ENCODE results near the gene ADGRL1.

The ADGRL1 gene

GRCh38 chr19:14160017-14160703, 45.8 kb downstream of the ADGRL1 start:
- no peaks in the 10 kb centered on the region for H3K9me2 ChIP-seq (replicated peaks; ENCODE audit: control insufficient read depth, low read length)
- no peaks in the 10 kb centered on the region for H3K4me1 ChIP-seq (ENCODE audit: control insufficient read depth, low read length)
- no peaks in the 10 kb centered on the region for H3K36me3 ChIP-seq (ENCODE audit: control insufficient read depth, low read length)
- H3K27me3 ChIP-seq (ENCODE audit: control insufficient read depth, low read length): peaks cover 3% of the 10 kb centered on the region; the same call in 1 of the 2 replicates
- H3K27ac ChIP-seq (ENCODE audit: low read depth, low read length): no peak overlapping the region
- H3K4me2 ChIP-seq (ENCODE audit: low read length): no peak overlapping the region
- no peaks in the 10 kb centered on the region for H3K9me3 ChIP-seq (ENCODE audit: control insufficient read depth, insufficient read depth, low read length)
- H4K20me1 ChIP-seq (ENCODE audit: control insufficient read depth, insufficient read depth, low read depth, low read length): no peaks in the 10 kb centered on the region
- H3F3A ChIP-seq (ENCODE audit: control insufficient read depth, insufficient read depth): no peaks in the 10 kb centered on the region
- no peaks in the 10 kb centered on the region for H3K79me2 ChIP-seq (ENCODE audit: control insufficient read depth, low read length)
- TF ChIP-seq EZH2phosphoT487 (IDR thresholded peaks at IDR 0.05; ENCODE audit: borderline replicate concordance, low read length) (no peak), CTCF (IDR thresholded peaks at IDR 0.05; ENCODE audit: low read depth, low read length, poor library complexity, severe bottlenecking) (no peak)
- no peak overlapping the region for H3K4me3 ChIP-seq (ENCODE audit: low read length)

DNA sequence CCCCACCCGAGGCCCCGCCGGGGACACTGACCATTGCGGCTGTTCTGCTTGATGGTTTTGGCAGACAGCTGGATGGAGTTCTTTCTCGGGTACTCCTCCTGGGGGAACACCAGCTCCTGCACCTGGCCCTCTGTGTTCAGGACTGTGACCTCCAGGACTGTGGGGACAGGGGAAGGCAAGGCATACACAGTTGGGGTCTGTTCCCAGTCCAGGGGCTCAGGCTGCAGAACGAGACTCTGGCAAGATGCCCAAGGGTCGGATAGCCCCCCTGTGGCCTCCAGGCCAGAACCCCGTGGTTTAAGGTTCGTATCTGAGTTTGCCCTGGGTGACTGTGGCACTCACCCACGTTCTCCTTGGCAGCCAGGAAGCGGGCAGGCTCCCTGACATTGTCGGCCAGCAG, 46.9 kb downstream of the ADGRL1 start:
- H3K9me3 ChIP-seq (ENCODE audit: control insufficient read depth, insufficient read depth, low read length): no peaks in the 10 kb centered on the region
- H3K4me1 ChIP-seq (ENCODE audit: control insufficient read depth, low read length): no peaks in the 10 kb centered on the region
- no peaks in the 10 kb centered on the region for H3K27me3 ChIP-seq (ENCODE audit: control insufficient read depth, low read length)
- H3K4me2 ChIP-seq (ENCODE audit: low read length): no peak overlapping the region
- H3F3A ChIP-seq (ENCODE audit: control insufficient read depth, insufficient read depth): no peaks in the 10 kb centered on the region
- no peaks in the 10 kb centered on the region for H3K79me2 ChIP-seq (ENCODE audit: control insufficient read depth, low read length)
- TF ChIP-seq CTCF (IDR thresholded peaks at IDR 0.05; ENCODE audit: low read depth, low read length, poor library complexity, severe bottlenecking) (no peak), EZH2phosphoT487 (IDR thresholded peaks at IDR 0.05; ENCODE audit: borderline replicate concordance, low read length) (no peak)
- H3K9me2 ChIP-seq (replicated peaks; ENCODE audit: control insufficient read depth, low read length): no peaks in the 10 kb centered on the region
- no peaks in the 10 kb centered on the region for H4K20me1 ChIP-seq (ENCODE audit: control insufficient read depth, insufficient read depth, low read depth, low read length)
- H3K4me3 ChIP-seq (ENCODE audit: low read length): no peak overlapping the region
- no peak overlapping the region for H3K27ac ChIP-seq (ENCODE audit: low read depth, low read length)
- no peaks in the 10 kb centered on the region for H3K36me3 ChIP-seq (ENCODE audit: control insufficient read depth, low read length)

GRCh38 chr19:14158276-14159023, 47.5 kb downstream of the ADGRL1 start:
- no peak for TF ChIP-seq EZH2phosphoT487 (IDR thresholded peaks at IDR 0.05; ENCODE audit: borderline replicate concordance, low read length)
- no peak for TF ChIP-seq CTCF (IDR thresholded peaks at IDR 0.05; ENCODE audit: low read depth, low read length, poor library complexity, severe bottlenecking)
- no peaks in the 10 kb centered on the region for H3K79me2 ChIP-seq (ENCODE audit: control insufficient read depth, low read length)
- no peak overlapping the region for H3K4me3 ChIP-seq (ENCODE audit: low read length)
- no peak overlapping the region for H3K27ac ChIP-seq (ENCODE audit: low read depth, low read length)
- no peaks in the 10 kb centered on the region for H3K9me3 ChIP-seq (ENCODE audit: control insufficient read depth, insufficient read depth, low read length)
- H3K4me1 ChIP-seq (ENCODE audit: control insufficient read depth, low read length): no peaks in the 10 kb centered on the region
- H4K20me1 ChIP-seq (ENCODE audit: control insufficient read depth, insufficient read depth, low read depth, low read length): no peaks in the 10 kb centered on the region
- H3K36me3 ChIP-seq (ENCODE audit: control insufficient read depth, low read length): no peaks in the 10 kb centered on the region
- no peaks in the 10 kb centered on the region for H3F3A ChIP-seq (ENCODE audit: control insufficient read depth, insufficient read depth)
- H3K27me3 ChIP-seq (ENCODE audit: control insufficient read depth, low read length): no peaks in the 10 kb centered on the region
- H3K4me2 ChIP-seq (ENCODE audit: low read length): no peak overlapping the region
- no peaks in the 10 kb centered on the region for H3K9me2 ChIP-seq (replicated peaks; ENCODE audit: control insufficient read depth, low read length)

Measured in DOHH2 (cell line).